ENCODE measurements around the gene FANCF.

DNA sequence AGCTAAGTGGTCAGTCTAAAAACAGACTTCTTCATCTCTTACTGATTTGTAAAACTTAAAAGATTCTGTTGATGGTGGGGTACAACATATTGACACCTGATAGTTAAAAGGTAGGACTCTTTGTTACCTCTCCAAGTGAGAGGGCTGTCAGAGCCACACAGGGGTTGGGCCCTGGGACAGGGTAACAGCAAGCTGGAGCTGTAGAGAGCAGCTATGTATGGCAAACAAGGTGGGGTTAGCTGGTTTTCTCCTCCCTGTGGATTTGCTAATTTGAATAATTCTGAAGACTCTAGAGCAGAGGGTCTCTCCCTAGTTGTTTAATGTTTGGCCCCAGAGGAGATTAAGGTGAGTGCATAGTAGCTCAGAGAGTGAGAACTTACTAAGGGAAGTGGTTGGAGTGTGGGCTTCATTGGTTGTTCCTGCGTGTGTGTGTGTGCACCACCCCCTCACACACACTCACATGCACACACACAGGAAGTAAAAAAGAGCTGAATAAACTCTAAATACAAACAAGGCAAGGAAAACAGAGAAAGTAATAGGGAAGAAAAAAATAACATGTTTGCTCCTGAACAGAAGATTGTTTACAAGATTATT lies 31.6 kb upstream of the FANCF start:
- TF ChIP-seq, protein P1, sequence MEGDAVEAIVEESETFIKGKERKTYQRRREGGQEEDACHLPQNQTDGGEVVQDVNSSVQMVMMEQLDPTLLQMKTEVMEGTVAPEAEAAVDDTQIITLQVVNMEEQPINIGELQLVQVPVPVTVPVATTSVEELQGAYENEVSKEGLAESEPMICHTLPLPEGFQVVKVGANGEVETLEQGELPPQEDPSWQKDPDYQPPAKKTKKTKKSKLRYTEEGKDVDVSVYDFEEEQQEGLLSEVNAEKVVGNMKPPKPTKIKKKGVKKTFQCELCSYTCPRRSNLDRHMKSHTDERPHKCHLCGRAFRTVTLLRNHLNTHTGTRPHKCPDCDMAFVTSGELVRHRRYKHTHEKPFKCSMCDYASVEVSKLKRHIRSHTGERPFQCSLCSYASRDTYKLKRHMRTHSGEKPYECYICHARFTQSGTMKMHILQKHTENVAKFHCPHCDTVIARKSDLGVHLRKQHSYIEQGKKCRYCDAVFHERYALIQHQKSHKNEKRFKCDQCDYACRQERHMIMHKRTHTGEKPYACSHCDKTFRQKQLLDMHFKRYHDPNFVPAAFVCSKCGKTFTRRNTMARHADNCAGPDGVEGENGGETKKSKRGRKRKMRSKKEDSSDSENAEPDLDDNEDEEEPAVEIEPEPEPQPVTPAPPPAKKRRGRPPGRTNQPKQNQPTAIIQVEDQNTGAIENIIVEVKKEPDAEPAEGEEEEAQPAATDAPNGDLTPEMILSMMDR (IDR thresholded peaks at IDR 0.05), result no peak
- TF ChIP-seq RCOR1 (IDR thresholded peaks at IDR 0.05; ENCODE audit: low read length) (no peak), SIN3A (IDR thresholded peaks at IDR 0.05; ENCODE audit: borderline replicate concordance, low read depth, low read length) (no peak), EP300 (IDR thresholded peaks at IDR 0.05; ENCODE audit: borderline replicate concordance in 1 of 2, low read depth in 1 of 2, low read length in 1 of 2) (no peak), POLR2AphosphoS5 (IDR thresholded peaks at IDR 0.05; ENCODE audit: low read depth, low read length) (no peak), ELF1 (IDR thresholded peaks at IDR 0.05) (no peak), MXI1 (IDR thresholded peaks at IDR 0.05; ENCODE audit: low read depth, low read length) (no peak)
- TF ChIP-seq, protein P2, sequence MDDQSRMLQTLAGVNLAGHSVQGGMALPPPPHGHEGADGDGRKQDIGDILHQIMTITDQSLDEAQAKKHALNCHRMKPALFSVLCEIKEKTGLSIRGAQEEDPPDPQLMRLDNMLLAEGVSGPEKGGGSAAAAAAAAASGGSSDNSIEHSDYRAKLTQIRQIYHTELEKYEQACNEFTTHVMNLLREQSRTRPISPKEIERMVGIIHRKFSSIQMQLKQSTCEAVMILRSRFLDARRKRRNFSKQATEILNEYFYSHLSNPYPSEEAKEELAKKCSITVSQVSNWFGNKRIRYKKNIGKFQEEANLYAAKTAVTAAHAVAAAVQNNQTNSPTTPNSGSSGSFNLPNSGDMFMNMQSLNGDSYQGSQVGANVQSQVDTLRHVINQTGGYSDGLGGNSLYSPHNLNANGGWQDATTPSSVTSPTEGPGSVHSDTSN (IDR thresholded peaks at IDR 0.05), result no peak
- TF ChIP-seq, protein P3, sequence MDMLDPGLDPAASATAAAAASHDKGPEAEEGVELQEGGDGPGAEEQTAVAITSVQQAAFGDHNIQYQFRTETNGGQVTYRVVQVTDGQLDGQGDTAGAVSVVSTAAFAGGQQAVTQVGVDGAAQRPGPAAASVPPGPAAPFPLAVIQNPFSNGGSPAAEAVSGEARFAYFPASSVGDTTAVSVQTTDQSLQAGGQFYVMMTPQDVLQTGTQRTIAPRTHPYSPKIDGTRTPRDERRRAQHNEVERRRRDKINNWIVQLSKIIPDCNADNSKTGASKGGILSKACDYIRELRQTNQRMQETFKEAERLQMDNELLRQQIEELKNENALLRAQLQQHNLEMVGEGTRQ (IDR thresholded peaks at IDR 0.05; ENCODE audit: borderline replicate concordance, low read depth, low read length), result no peak
